ENCODE results near the gene THSD7B. TPM values are rescaled to one million over a fixed set of nuclear protein-coding genes. Genes with fewer than 3 reads are reported as not detected.

THSD7B gene
- total RNA-seq, 2 donors from 2014 or later, result 0.14 TPM; not detected in 1

DNA sequence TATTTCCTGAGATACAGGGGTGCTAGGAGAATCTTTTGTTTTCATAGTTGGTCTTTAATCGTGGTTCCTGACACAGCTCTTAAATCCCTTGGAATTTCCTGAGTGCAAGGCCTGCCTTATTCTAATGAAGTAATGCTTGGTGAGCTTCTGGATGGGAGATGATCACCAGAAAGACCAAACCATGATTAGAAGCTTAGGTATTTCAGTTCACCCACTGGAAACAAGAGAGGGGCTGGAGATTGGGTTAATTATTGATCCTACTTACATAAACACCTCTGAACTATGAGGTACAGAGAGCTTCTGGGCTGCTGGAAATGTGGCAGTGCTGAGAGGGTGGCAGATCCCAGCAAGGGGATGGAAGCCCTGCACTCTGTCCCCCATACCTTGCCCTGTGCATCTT lies 406.8 kb downstream of the THSD7B start:
- no peak for DNase-seq
- intact Hi-C loops (cut with DNase I, micrococcal nuclease), result no loop called here
- no peak for ATAC-seq

DNA sequence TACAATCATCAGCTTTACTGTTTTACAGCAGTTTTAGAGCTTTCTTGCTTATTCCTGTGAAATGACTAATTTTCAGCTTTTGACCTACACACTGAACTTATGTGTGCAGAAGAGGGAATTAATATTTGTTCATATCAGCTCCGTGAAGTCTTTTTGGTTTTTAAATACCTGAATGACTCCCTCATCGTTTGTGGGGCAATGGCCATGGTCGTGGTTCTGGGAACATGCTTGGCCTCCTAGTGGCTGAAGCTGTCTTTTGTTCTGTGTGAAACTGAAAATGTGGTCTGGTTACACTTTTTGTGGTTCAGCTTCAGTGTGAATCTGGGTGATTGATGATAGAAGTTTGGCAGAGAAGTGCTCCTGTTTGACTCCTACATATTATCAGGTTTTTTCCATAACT lies 408.1 kb downstream of the THSD7B start:
- DNase-seq, result no peak
- no peak for ATAC-seq
- intact Hi-C loops (cut with DNase I, micrococcal nuclease), result no loop called here

DNA sequence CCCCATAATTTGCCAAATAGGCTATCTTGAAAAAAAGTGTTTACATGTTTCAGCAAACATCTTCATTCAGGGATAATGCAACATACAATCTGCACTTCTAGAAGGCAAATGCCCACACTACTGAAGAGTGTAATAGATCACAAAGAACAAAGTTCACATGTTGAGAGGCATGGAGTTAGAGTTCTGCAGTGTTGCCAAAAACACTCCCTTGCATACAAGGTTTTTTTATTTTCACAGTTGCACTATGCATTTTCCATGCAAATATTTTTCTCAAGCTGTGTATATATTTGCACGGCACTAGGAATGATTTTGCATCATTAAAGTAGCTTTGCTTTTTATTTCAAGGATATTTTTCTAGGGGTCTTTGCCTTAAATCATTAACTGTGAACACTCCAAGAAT lies 409.9 kb downstream of the THSD7B start:
- intact Hi-C loops (cut with DNase I, micrococcal nuclease), result no loop called here
- no peak for DNase-seq
- ATAC-seq, result no peak

DNA sequence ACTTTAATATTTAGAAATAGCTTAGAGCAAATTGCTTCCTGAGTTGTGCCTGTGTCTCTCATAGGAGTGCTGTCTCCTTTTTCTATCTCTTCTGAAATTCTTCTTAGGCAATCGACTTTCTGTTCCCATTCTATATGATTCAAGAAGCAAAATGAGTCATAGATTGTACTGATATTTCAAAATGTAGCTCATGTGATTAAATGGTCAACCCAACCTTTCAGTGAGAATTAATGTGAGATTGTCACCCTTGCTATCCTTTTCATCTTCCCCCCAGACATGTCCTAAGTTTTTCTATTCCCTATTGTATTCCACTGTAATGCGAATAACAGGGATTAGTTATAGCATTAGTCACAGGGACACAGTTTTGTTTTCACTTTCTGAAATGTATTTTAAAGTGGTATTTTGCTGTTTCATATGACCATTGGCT lies 413.6 kb downstream of the THSD7B start:
- no peak for DNase-seq
- intact Hi-C loops (cut with DNase I, micrococcal nuclease), result no loop called here
- ATAC-seq, result no peak

DNA sequence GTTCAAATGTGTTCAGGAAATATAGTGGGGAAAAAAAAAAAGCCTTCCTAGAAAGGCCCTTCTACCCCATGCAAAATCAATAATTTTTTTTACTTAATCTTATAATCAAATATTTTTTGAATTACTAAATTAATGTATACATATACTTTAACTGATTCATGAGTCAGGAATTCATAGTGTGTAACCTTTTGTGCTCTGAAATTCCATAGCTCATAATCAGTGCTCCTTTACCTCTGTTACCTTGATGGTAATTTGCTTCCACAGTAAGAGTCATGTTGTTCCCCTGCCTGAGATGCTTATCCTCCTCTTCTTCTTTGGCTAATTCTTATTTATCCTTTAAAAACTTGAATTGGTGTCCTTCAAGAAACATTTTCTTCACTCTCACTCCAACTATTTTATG lies 414.2 kb downstream of the THSD7B start:
- ATAC-seq (no peak), DNase-seq (no peak)
- intact Hi-C loops (cut with DNase I, micrococcal nuclease), result no loop called here

DNA sequence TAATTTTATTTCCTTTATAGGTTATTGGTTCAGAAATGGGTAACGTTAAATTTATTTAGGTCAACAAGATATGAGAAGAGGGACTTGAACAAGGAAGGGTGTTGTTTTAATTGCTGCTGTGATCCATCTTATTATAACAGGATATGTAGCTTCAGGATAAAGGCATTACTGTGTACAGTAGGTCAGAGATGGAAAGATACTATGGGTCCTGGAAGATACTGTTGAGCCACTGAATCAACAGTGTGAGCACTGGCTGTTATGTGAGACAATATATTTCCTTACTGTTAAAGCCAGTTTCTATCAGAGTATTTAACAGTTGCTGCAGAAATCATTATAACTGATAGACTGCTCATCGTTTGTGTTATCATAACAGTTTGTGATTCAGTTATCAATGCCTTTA lies 414.7 kb downstream of the THSD7B start:
- ATAC-seq, result no peak
- intact Hi-C loops (cut with DNase I, micrococcal nuclease), result no loop called here
- DNase-seq, result no peak

DNA sequence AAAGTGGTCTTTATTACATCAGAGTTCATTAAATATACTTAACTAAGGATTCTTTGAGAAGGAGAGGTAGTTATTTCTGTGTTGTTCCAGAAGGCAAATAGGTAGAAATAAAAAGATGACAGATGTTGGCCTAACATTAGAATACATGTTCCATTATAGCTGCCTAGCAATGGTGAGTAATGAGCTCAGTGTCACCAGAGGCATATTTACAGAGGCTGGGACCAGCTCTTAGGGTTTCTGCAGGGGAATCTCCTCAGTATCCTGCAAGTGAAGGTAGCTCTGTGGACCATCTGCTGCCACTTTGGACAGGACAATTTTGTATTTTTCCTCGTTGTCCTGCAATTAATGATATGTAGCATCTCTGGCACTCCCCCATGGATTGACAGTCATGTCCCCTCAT lies 416.0 kb downstream of the THSD7B start:
- no peak for ATAC-seq
- intact Hi-C loops (cut with DNase I, micrococcal nuclease), result no loop called here

DNA sequence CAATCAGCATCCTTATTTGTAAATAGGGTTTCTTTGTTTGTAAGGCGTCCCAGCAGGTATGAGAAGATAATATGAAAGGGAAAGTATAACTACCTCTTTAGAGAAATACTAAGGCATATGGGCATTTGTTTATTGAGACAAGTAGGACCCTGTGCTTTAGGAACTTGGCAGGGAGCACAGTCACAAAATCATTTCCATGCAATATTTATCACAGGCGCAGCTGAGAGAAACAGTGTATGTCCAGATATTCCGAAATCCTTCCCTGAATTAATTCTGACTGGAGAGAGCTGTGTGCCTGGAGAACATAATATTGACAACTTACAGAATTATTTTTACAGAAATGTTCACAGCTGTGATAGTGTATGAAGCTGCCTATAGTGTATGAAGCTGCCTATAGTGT lies 416.7 kb downstream of the THSD7B start:
- DNase-seq, result no peak
- intact Hi-C loops (cut with DNase I, micrococcal nuclease), result no loop called here
- no peak for ATAC-seq

More for the DNA sequence above, 416.0 kb downstream of the THSD7B start:
- DNase-seq, result no peak

DNA sequence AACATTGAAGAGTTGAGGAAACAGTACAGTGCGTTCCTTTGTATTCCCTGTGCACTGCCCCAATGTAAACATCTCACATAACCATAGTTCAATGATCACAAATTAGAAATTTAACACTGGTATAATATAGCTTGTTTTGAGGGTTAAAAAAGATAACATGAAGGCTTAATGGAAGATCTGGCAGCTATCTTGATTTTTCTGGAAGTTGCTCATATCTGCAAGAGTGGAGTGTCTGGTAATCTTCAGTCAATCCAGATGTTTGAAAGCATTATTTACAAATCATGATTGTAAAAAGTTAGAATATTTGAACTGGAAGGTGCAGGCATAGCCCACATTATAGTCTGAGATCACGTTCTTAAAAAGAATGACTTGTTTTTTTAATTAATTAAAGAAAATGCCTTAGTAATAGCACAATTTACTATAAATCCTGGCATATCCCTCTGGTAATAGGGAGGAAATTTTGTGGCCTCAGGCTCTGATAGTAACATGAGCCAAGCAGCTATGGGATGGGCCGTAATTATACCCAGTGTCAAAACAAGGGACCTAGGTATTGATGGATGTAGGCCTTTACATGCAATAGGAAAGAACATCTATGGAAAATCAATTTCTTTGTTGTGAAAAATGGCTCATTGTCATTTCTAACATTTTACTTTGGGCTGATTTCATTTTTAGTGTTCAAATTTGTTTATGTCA lies 418.0 kb downstream of the THSD7B start:
- intact Hi-C loops (cut with DNase I, micrococcal nuclease), result no loop called here
- ATAC-seq (no peak), DNase-seq (no peak)

DNA sequence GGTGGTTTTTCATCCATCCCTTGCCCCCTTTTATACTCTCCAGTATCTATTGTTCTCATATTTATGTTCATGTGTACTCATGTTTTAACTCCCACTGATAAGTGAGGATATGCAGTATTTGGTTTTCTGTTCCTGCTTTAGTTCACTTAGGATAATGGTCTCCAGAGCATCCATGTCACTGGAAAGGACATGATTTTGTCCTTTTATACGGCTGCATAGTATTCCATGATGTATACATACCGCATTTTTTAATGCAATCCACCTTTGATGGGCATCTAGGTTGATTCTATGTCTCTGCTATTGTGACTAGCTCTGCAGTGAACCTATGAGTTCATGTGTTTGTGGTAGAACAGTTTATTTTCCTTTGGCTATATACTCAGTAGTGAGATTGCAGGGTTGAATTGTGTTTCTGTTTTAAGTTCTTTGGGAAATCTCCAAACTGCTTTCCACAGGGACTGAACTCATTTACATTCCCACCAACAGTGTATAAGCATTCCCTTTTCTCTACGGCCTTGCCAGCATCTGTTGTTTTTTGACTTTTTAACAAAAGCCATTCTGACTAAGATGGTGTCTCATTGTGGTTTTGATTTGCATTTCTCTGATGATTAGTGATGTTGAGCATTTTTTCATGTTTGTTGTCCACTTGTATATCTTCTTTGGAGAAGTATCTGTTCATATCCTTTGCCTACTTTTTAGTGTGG lies 420.2 kb downstream of the THSD7B start:
- intact Hi-C loops (cut with DNase I, micrococcal nuclease), result no loop called here
- DNase-seq (no peak), ATAC-seq (no peak)

DNA sequence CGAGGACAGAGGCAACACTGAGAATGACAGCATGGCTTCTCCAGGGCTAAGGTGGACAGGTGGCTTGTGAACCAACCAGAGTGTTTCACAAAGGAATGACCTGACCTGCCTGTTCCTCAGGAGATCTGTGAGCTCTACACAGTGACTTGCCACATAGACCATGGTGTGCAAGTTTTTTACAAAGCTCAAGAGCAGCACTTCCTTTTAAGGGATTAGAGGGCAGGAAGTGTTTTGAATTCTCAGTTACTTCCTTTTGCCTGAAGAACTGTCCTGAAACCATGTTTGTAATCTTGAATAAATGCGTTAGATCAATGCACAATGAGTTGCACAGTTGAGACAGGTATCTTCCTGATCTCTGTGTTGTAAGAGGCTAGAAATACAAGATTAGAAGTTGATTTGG lies 421.9 kb downstream of the THSD7B start:
- ATAC-seq, result no peak
- intact Hi-C loops (cut with DNase I, micrococcal nuclease), result no loop called here

DNA sequence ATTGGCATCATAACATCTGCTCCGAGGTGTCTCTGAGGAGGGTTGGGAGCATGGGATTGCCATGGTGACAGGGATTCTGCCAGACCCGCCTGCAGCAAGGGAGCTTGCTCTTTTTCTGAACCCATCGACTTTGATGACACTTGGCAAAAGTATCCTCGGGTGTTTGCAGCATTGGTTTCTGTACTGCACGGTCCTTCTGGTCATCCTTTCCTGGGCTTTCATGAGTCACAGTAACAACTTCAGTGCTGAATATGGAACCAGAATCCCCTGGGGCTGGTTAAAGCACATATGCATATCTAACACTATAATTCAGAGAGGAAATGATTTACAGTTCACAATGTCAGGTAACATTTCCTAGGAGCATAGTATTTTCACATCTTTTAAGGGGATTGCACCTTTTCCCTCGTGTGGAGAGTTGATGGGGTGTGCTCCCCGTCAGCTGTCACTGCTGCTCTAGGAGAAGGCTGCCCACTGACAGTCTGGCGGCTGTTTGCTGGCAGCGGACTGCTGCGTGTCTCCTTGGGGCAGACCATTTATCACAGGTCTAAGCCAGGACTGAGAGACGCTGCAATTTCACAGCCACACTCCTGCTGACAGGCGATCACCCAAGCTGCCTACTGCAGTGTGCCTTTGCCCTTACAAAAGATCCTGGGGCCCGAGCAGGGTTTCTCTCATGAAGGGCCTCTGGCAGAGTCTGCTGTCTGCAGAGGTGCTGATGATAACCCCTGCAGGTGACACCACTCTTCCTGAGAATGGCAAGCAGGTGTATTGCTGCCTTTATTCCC lies 425.3 kb downstream of the THSD7B start:
- ATAC-seq (no peak), DNase-seq (no peak)
- intact Hi-C loops (cut with DNase I, micrococcal nuclease), result no loop called here

More for the DNA sequence above, 421.9 kb downstream of the THSD7B start:
- DNase-seq, result no peak

DNA sequence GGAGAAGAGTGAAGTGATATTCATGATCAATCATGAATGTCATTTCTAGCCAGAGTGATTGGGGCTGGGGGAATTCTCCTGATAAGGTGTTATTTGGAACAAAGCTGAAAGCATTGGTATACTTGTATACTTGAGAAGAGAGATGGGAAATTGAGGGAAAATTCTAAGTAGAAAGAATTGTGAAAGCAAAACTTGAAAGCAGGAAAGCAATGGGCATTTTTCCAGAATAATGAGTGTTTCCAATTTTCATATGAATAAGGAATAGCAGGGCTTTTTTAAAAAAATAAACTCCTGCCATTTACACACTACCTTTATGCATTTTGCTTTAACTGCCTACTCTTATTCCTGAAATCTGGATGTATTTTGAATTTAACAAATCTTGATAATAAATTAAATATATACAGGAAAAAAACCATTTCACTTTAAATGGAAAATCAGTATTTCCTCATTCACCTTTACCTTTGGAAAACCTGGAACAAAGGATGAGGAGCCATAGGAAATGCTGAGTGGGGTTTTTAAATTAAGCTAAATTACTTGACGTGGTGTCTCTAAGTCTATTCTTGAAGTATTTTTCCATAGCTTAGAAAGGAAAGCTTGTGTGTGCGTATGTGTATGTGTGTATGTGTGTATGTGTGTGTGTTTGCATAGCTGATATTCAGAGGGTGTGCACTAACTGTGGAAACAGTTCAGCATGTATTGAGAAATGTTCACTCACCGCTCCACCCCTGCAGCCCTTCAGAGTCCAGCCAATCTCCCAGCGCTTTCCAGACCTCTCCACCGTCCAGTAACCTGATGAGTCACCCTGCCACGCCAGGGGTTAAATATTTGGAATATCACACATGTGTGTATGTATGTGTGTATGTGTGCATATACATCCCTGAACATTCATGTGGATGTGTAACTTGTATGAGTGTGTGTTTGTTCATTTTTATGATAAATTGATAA lies 427.3 kb downstream of the THSD7B start:
- ATAC-seq (no peak), DNase-seq (no peak)
- intact Hi-C loops (cut with DNase I, micrococcal nuclease), result no loop called here

DNA sequence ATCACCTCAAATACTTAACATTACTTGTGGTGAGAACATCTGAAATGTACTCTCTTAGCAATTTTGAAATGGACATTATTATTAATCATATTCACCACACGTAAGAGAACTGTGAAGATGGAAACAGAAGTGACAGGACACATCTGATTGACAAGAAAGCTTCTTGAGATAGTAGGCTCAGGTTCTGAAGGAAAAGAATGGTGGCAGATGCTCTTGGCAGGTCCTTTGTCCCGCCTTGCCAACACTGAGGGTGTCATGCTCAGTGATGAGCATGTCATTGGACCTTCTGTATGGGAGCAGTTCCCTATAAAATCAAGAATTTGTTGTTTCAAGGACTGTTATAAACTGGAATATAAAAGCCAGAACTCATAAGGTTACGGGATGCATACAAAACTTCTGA lies 428.1 kb downstream of the THSD7B start:
- DNase-seq, result no peak
- intact Hi-C loops (cut with DNase I, micrococcal nuclease), result no loop called here
- ATAC-seq, result no peak

DNA sequence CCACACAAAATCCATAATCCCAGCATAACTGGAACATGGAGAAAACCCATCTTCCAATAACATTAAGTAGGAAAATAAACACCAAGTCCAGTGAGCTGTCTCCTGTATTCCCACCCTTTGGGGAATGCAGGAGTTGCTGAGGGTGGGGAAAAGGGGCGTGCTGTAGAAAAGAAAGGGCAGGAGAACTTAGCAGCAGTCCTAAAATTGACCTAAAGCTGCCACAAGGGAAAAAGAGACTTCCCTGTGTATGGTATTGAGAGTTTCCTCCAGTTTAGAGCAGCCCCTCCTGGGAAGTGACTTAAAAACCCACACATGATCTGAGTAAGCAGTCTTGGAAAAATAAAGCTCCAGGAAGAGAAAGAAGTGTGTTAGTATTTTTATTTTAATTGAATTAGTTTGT lies 428.8 kb downstream of the THSD7B start:
- no peak for DNase-seq
- intact Hi-C loops (cut with DNase I, micrococcal nuclease), result no loop called here
- no peak for ATAC-seq

DNA sequence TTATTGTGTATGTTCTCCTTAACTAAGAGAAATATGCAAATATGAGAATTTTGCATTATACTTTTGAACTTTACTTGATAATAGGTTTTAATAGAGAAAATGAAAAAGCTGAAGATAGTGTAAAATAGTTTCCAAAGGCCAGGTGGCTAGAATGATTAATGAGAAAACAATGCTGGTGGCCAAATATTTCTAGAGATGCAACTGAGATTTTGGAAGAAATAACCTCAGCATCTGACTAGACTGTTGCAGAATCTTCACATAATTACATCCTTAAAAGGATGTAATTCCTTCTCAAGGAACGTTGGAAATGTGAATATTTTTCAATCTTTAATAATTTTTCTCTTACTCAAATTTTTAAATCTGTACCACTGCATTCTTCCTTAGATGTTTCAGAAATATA lies 434.4 kb downstream of the THSD7B start:
- ATAC-seq, result no peak
- intact Hi-C loops (cut with DNase I, micrococcal nuclease), result no loop called here
- no peak for DNase-seq

DNA sequence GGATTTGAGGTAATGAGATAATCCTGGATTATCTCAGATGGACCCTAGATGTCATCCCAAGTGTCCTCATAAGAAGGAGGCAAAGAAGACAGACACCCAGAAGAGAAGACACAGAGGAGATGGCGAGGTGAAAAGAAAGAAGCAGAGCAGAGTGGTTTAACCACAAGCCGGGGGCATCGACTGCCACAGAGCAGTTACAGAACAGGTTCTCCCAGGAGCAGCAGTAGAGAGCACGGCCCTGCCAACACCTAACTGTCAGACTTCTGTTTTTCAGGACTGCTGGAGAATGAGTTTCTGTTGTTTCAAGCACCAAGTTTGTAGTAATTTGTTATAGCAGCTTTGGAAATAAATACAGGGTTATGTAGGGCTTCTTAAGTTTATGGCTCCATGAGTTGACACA lies 437.0 kb downstream of the THSD7B start:
- ATAC-seq (no peak), DNase-seq (no peak)
- intact Hi-C loops (cut with DNase I, micrococcal nuclease), result no loop called here

DNA sequence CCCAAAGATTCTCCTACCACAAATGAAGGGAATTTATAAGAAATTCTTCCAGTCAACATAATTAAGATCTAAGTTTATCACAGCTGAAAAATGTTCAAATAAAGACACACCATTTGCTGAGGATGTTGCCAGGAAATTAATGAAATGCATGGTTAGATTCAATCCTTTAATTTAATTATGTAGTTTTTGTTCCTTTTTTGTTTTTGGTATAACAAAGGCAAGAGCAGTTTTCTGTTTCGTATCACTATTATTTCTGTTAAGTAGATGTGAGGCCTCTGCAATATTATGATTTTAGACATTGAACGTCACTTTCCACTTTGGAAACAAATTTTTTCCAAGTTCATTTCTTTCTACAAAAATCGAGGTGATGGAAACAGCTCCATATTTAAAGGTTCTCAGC lies 440.0 kb downstream of the THSD7B start:
- no peak for ATAC-seq
- DNase-seq, result no peak
- intact Hi-C loops (cut with DNase I, micrococcal nuclease), result no loop called here

DNA sequence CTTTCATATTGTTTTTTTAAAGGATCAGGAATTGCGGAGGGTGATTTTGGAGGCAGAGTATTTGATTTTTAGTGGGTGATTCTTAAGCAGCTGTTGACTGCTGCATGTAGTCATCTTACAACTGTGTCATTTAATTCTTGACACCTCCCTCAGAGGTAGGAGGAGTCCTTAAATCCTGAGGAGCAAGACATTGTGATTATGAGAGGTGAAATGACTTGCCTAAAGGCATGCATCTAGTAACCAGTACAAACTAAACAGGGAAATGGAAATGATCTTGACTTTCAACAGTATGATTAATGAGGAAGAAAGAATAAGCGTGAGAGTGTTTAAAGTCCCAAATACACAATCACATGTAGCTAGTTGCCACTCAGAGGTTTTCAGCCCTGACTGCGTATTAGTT lies 440.7 kb downstream of the THSD7B start:
- intact Hi-C loops (cut with DNase I, micrococcal nuclease), result no loop called here
- DNase-seq (no peak), ATAC-seq (no peak)
